ENCODE results near the gene CDC42BPG.

CDC42BPG gene

DNA sequence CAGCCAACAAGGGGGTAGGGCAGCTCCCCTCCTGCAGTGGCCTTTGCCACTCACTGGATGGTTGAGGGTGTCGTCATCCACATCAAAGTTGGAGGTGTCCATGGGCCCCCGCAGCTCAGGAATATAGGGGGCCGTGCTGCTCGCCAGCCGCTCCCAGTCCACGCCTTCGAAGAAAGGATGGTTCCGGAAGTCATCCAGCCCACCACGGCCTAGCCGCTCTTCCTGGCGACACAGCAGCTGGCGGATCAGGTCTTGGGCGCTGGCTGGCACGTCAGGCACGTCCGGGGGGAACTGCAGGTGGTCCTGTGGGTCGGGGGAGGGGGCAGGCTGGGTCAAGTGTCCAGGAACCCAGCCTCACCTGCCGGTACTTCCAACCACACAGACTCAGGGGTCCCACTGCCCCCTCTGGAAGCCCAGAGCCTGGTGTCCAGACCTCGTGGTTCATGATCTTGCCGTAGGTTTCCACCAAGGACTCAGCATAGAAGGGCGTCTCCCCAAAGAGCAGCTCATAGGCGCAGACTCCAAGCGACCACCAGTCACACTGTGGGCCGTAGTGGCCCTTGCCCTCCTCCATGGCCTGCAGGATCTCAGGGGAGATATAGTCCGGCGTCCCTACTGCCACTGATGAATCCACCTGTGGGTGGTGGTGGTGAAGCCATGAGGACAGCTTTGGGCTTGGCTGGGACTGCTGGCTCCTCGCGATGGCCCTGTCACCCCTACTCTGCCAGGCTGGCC, 5.7 kb downstream of the CDC42BPG start:
- Mint-ChIP-seq H3K4me3 (no peak overlapping the region), H3K9me3 (no peaks in the 10 kb centered on the region), H3K4me1 (peaks cover 15% of the 10 kb centered on the region), H3K36me3 (no peaks in the 10 kb centered on the region), H3K27me3 (no peaks in the 10 kb centered on the region), H3K27ac (no peak overlapping the region)
- no peak for ATAC-seq

GRCh38 chr11:64837887-64838351, 6.5 kb downstream of the CDC42BPG start:
- H3K4me3 Mint-ChIP-seq = no peak overlapping the region
- ATAC-seq = no peak
- H3K9me3 Mint-ChIP-seq = no peaks in the 10 kb centered on the region
- H3K27me3 Mint-ChIP-seq = no peaks in the 10 kb centered on the region
- H3K4me1 Mint-ChIP-seq = peaks cover 7% of the 10 kb centered on the region
- no peaks in the 10 kb centered on the region for H3K36me3 Mint-ChIP-seq
- H3K27ac Mint-ChIP-seq = no peak overlapping the region

- no peak overlapping the region for H3K4me3 Mint-ChIP-seq
- no peak overlapping the region for H3K27ac Mint-ChIP-seq
- no peaks in the 10 kb centered on the region for H3K27me3 Mint-ChIP-seq
- peaks cover 6% of the 10 kb centered on the region for H3K36me3 Mint-ChIP-seq
- H3K9me3 Mint-ChIP-seq = no peaks in the 10 kb centered on the region
- H3K4me1 Mint-ChIP-seq = peaks cover 5% of the 10 kb centered on the region
- no peak for ATAC-seq
Observed at GRCh38 chr11:64836448-64837072, 7.9 kb downstream of the CDC42BPG start.

- no peak overlapping the region for H3K27ac Mint-ChIP-seq
- H3K4me1 Mint-ChIP-seq = peaks cover 5% of the 10 kb centered on the region
- no peak for ATAC-seq
- peaks cover 6% of the 10 kb centered on the region for H3K36me3 Mint-ChIP-seq
- no peaks in the 10 kb centered on the region for H3K27me3 Mint-ChIP-seq
- no peak overlapping the region for H3K4me3 Mint-ChIP-seq
- H3K9me3 Mint-ChIP-seq = no peaks in the 10 kb centered on the region
Observed at GRCh38 chr11:64835616-64836447, 8.6 kb downstream of the CDC42BPG start.

GRCh38 chr11:64834723-64835615, 9.5 kb downstream of the CDC42BPG start:
- no peak for ATAC-seq
- peaks cover 6% of the 10 kb centered on the region for H3K36me3 Mint-ChIP-seq
- peaks cover 5% of the 10 kb centered on the region for H3K4me1 Mint-ChIP-seq
- H3K4me3 Mint-ChIP-seq = no peak overlapping the region
- H3K27ac Mint-ChIP-seq = no peak overlapping the region
- H3K27me3 Mint-ChIP-seq = no peaks in the 10 kb centered on the region
- H3K9me3 Mint-ChIP-seq = no peaks in the 10 kb centered on the region

DNA sequence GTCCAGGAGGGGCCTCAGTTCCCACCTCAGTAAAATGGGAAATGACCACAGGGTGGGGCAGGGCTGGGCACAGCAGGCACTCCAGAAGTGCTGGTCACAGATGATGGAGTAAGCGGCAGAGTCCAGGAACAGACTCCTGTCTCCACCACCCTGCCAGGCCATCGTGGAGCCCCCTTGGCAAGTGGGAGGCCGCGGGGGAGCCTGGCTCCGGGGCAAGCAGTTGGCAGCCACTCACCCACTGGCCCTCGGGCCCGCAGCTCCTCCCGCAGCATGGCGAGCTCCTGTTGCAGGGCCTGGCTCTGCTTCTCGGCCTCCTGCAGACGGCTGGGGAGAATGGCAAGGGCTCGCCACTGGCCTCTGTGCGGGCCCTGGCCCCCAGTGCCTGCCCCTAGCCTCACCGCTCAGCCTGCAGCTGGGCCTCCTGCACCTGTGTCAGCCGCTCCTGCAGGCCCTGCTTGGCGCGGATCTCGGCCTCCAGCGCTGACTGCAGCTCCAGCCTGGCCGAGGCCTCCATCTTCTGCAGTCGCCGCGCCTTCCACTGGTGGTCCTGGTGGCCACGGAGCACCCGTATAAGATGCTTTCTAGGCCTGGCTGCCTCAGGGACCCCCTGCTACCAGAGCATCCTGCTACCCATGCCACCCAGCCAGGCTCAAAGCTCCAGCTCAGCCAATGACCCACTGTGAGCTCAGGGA, 10.3 kb downstream of the CDC42BPG start:
- Mint-ChIP-seq H3K4me1 (peaks cover 5% of the 10 kb centered on the region), H3K36me3 (peaks cover 8% of the 10 kb centered on the region), H3K9me3 (no peaks in the 10 kb centered on the region), H3K4me3 (no peak overlapping the region), H3K27ac (no peak overlapping the region), H3K27me3 (no peaks in the 10 kb centered on the region)
- no peak for ATAC-seq

DNA sequence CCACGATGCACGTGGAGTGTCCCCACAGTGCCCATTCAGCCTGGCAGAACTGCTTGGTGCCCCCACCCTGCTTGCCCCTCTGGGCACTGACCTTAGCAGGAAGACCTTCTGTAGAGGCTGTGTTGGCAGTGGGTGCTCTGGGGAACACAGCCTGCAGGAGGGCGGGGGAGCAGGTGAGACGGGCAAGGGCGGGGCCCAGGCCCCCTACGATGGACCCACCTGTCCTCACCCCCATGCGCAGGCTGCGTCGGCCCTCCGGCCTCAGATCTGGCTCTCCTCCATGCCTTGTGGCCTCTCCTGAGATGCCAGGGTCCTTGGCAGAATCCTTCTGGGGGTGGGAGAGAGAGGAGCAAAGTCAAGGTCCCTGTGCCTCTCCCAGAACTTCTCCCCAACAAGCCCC, 10.9 kb downstream of the CDC42BPG start:
- Mint-ChIP-seq H3K4me1 (peaks cover 5% of the 10 kb centered on the region), H3K27me3 (no peaks in the 10 kb centered on the region), H3K4me3 (no peak overlapping the region), H3K36me3 (peaks cover 12% of the 10 kb centered on the region), H3K9me3 (no peaks in the 10 kb centered on the region), H3K27ac (no peak overlapping the region)
- ATAC-seq = no peak

DNA sequence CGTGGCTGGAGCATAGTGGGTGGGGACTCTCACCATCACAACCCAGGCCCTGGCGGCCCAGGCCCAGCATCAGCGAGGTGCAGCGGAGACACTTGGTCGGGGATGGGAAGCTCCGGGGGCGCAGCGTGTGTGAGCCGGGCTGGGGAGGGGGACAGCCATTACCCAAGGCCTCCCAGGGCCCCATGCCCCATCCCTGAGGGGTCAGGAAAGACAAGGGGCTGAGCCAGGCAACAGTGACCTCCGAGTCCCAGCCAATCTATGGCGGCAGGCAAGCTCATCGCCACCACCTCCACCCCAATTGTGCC, 11.3 kb downstream of the CDC42BPG start:
- Mint-ChIP-seq H3K36me3 (peaks cover 12% of the 10 kb centered on the region), H3K27me3 (no peaks in the 10 kb centered on the region), H3K4me1 (peaks cover 5% of the 10 kb centered on the region), H3K27ac (no peak overlapping the region), H3K9me3 (no peaks in the 10 kb centered on the region), H3K4me3 (no peak overlapping the region)
- ATAC-seq = no peak

- Mint-ChIP-seq H3K4me1 (peaks cover 5% of the 10 kb centered on the region), H3K27me3 (no peaks in the 10 kb centered on the region), H3K9me3 (no peaks in the 10 kb centered on the region), H3K27ac (no peak overlapping the region), H3K36me3 (peaks cover 17% of the 10 kb centered on the region), H3K4me3 (no peak overlapping the region)
- ATAC-seq = no peak
Observed at GRCh38 chr11:64832467-64833197, 11.8 kb downstream of the CDC42BPG start.

GRCh38 chr11:64831411-64831891, 13.0 kb downstream of the CDC42BPG start:
- H3K4me1 Mint-ChIP-seq = no peaks in the 10 kb centered on the region
- no peak overlapping the region for H3K27ac Mint-ChIP-seq
- peaks cover 23% of the 10 kb centered on the region for H3K36me3 Mint-ChIP-seq
- no peak for ATAC-seq
- H3K9me3 Mint-ChIP-seq = no peaks in the 10 kb centered on the region
- H3K4me3 Mint-ChIP-seq = no peak overlapping the region
- H3K27me3 Mint-ChIP-seq = no peaks in the 10 kb centered on the region

DNA sequence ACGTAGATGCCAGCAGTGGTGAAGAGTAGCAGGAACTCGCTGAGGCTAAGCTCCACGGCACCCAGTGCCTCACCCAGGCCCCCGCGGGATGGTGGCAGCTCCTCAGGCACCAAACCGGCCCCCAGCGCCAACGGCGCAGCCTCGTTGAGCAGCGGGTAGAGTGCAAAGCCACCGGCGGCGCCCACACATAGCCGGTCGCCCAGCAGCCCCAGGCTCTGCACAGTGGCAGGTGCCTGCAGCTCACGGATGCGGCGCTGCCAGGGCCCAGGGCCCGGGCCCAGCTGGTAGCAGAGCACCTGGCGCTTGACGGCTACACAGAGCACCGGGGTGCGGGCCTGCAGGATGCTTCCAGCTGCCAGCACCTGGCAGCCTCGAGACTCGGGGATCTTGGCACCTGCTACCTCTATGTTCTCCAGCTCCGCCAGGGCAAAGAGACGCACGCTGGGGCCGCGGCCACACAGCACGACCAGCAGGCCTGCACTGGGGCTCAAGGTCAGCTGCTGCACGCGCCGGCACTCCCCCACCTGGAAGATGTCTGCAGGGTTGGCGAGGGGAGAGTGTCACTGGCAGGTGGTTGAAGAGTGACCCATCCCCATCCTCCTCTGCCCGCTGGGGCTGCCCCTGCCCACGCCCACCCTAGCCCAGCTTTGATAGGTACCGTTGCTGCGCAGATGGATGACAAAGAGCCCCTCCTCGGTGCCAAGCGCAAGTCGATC, 14.8 kb downstream of the CDC42BPG start:
- no peaks in the 10 kb centered on the region for H3K9me3 Mint-ChIP-seq
- no peak for ATAC-seq
- H3K27ac Mint-ChIP-seq = no peak overlapping the region
- H3K36me3 Mint-ChIP-seq = peaks cover 27% of the 10 kb centered on the region
- H3K4me3 Mint-ChIP-seq = no peak overlapping the region
- H3K4me1 Mint-ChIP-seq = no peaks in the 10 kb centered on the region
- no peaks in the 10 kb centered on the region for H3K27me3 Mint-ChIP-seq

DNA sequence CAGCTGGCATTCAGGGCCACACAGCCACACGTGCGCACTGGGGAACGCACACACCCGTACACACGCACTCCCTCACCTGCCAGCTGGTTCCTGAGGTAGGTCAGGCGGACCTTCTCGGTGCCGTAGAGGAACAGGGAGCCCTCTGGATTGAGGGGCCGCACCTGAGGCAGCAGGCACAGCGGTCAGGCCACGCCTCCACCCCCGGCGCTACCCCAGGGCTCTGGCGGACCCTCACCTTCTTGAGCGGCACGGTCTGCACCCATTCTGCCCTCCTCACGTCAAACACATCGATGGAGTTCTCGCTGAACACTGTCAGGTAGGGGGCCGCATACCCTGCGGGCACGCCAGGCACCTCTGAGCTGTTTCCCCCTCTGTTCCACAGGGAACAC, 17.0 kb downstream of the CDC42BPG start:
- Mint-ChIP-seq H3K9me3 (no peaks in the 10 kb centered on the region), H3K36me3 (peaks cover 27% of the 10 kb centered on the region), H3K4me1 (no peaks in the 10 kb centered on the region), H3K27ac (no peak overlapping the region), H3K27me3 (no peaks in the 10 kb centered on the region), H3K4me3 (no peak overlapping the region)
- no peak for ATAC-seq

- Mint-ChIP-seq H3K9me3 (no peaks in the 10 kb centered on the region), H3K27me3 (no peaks in the 10 kb centered on the region), H3K36me3 (peaks cover 23% of the 10 kb centered on the region), H3K27ac (no peak overlapping the region), H3K4me3 (no peak overlapping the region), H3K4me1 (no peaks in the 10 kb centered on the region)
- no peak for ATAC-seq
Observed at GRCh38 chr11:64826578-64827450, 17.6 kb downstream of the CDC42BPG start.
